ENCODE data around the gene CARNS1. TPM values are rescaled to one million over a fixed set of nuclear protein-coding genes. Genes with fewer than 3 reads are reported as not detected.
A peak's percentile ranks its signal among the peaks of the same experiment; 100 is the strongest.

CARNS1 gene
- total and polyA plus RNA-seq, 2 of the 13 experiments (the other 11 are each of a cell fraction or from before 2014, with no cell fraction given) = not detected

DNA sequence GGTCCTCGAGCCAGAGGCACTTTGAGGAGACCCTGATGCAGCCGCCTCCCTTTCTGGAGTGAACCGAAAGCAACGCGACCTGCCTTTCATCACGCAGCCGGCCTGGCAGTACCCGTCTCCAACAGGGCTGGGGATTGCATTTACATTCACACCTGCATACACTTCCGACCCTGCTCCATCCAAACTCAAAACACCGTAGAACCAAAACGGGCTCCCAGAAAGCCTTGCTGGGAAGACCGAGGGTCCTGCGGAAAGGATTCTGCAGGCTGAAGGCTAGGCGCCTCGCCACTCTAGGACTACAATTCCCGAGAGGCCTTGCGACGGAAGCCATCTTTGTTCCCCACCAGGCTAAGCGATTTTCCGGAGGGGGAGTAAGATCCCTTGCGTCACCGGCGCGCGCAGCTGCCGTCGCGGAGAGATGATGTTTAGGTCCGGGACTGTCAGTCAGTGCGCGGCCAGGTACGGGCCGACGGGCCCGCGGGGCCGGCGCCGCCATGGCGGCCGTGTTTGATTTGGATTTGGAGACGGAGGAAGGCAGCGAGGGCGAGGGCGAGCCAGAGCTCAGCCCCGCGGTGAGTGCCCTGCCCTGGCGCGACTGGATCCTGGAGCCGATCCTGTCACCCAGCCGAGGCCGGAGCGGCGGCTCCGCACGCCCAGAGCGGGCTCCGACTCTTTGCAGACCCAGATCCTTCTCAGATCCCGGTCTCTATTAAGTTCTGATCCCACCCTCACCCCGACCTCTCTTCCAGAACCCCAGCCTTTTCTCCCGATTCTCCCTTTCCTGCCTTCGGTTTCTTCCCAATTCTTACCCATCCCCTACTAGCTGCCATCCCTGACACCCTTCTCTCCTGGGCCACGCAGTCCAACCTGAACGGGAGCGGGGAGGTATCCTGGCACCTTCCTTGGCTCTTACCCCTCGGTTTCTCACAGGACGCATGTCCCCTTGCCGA lies 12.8 kb downstream of the CARNS1 start, which contains the start of gene RPS6KB2 (continued):
- TF ChIP-seq SP1 (IDR thresholded peaks at IDR 0.05) (no peak), SP1 (CRISPR knock-in tag; IDR thresholded peaks at IDR 0.05) (peak; percentile 86), ZNF564 (CRISPR knock-in tag; IDR thresholded peaks at IDR 0.05) (peak; percentile 7; the same call in 1 of the 2 replicates), SIX4 (CRISPR knock-in tag; IDR thresholded peaks at IDR 0.05) (no peak; the same call in 1 of the 2 replicates), FOXK1 (CRISPR knock-in tag; IDR thresholded peaks at IDR 0.05; ENCODE audit: borderline replicate concordance, low read depth) (peak; percentile 95), ZNF296 (CRISPR knock-in tag; conservative IDR thresholded peaks at IDR 0.05) (no peak), RARA (CRISPR knock-in tag; IDR thresholded peaks at IDR 0.05) (peak; percentile 33; the same call in 1 of the 2 replicates), ARNT2 (CRISPR knock-in tag; IDR thresholded peaks at IDR 0.05; ENCODE audit: low read depth) (no peak; the same call in 1 of the 2 replicates), ZNF816 (CRISPR knock-in tag; IDR thresholded peaks at IDR 0.05; ENCODE audit: borderline replicate concordance) (no peak), SOX5 (CRISPR knock-in tag; IDR thresholded peaks at IDR 0.05; ENCODE audit: borderline replicate concordance) (peak; percentile 47; the same call in 1 of the 2 replicates), TBP (CRISPR knock-in tag; IDR thresholded peaks at IDR 0.05) (no peak), NKX3-1 (CRISPR knock-in tag; IDR thresholded peaks at IDR 0.05) (peak; percentile 81), GATAD2A (CRISPR knock-in tag; IDR thresholded peaks at IDR 0.05) (peak; percentile 37; the same call in 1 of the 2 replicates), CHCHD3 (CRISPR knock-in tag; IDR thresholded peaks at IDR 0.05) (no peak), MYC (CRISPR knock-in tag; IDR thresholded peaks at IDR 0.05; ENCODE audit: borderline replicate concordance) (peak; percentile 74; the same call in 1 of the 2 replicates), ZSCAN21 (CRISPR knock-in tag; IDR thresholded peaks at IDR 0.05; ENCODE audit: borderline replicate concordance) (peak; percentile 70), STAT5B (CRISPR knock-in tag; IDR thresholded peaks at IDR 0.05) (0 out of 2 replicates have a peak, but pooled peaks have one; percentile 39)
- TF ChIP-seq, protein P1, sequence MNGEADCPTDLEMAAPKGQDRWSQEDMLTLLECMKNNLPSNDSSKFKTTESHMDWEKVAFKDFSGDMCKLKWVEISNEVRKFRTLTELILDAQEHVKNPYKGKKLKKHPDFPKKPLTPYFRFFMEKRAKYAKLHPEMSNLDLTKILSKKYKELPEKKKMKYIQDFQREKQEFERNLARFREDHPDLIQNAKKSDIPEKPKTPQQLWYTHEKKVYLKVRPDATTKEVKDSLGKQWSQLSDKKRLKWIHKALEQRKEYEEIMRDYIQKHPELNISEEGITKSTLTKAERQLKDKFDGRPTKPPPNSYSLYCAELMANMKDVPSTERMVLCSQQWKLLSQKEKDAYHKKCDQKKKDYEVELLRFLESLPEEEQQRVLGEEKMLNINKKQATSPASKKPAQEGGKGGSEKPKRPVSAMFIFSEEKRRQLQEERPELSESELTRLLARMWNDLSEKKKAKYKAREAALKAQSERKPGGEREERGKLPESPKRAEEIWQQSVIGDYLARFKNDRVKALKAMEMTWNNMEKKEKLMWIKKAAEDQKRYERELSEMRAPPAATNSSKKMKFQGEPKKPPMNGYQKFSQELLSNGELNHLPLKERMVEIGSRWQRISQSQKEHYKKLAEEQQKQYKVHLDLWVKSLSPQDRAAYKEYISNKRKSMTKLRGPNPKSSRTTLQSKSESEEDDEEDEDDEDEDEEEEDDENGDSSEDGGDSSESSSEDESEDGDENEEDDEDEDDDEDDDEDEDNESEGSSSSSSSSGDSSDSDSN (CRISPR knock-in tag; IDR thresholded peaks at IDR 0.05) = peak; percentile 32; the same call in 1 of the 2 replicates
- TF ChIP-seq, protein P2, sequence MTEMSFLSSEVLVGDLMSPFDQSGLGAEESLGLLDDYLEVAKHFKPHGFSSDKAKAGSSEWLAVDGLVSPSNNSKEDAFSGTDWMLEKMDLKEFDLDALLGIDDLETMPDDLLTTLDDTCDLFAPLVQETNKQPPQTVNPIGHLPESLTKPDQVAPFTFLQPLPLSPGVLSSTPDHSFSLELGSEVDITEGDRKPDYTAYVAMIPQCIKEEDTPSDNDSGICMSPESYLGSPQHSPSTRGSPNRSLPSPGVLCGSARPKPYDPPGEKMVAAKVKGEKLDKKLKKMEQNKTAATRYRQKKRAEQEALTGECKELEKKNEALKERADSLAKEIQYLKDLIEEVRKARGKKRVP (CRISPR knock-in tag; IDR thresholded peaks at IDR 0.05) = peak in 1 of 2 experiments; percentile 74; a peak in 2 of 4 replicates
- TF ChIP-seq, protein P3, sequence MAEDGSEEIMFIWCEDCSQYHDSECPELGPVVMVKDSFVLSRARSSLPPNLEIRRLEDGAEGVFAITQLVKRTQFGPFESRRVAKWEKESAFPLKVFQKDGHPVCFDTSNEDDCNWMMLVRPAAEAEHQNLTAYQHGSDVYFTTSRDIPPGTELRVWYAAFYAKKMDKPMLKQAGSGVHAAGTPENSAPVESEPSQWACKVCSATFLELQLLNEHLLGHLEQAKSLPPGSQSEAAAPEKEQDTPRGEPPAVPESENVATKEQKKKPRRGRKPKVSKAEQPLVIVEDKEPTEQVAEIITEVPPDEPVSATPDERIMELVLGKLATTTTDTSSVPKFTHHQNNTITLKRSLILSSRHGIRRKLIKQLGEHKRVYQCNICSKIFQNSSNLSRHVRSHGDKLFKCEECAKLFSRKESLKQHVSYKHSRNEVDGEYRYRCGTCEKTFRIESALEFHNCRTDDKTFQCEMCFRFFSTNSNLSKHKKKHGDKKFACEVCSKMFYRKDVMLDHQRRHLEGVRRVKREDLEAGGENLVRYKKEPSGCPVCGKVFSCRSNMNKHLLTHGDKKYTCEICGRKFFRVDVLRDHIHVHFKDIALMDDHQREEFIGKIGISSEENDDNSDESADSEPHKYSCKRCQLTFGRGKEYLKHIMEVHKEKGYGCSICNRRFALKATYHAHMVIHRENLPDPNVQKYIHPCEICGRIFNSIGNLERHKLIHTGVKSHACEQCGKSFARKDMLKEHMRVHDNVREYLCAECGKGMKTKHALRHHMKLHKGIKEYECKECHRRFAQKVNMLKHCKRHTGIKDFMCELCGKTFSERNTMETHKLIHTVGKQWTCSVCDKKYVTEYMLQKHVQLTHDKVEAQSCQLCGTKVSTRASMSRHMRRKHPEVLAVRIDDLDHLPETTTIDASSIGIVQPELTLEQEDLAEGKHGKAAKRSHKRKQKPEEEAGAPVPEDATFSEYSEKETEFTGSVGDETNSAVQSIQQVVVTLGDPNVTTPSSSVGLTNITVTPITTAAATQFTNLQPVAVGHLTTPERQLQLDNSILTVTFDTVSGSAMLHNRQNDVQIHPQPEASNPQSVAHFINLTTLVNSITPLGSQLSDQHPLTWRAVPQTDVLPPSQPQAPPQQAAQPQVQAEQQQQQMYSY (CRISPR knock-in tag; IDR thresholded peaks at IDR 0.05) = 0 out of 2 replicates have a peak, but pooled peaks have one; percentile 38
